GM19035 (cell line): ENCODE results near the gene ITPKA.
"Not testable (repeated sequence)": the region's sequence is repeated elsewhere in the genome, so short reads cannot be mapped to it uniquely, and the experiment has no call there.

Source experiments
- ATAC-seq: cut with Tn5 transposase; IDR thresholded peaks from one replicate; pipeline ENCODE4 v1.9.1; 2021; ENCODE audit not compliant: unreplicated experiment

Gene ITPKA

GRCh38 chr15:41493205-41493901, at the start of gene ITPKA:
Gene ITPKA (plus strand): TSS chr15:41493874. CDS start chr15:41493928, 54 bp downstream.
- peak; percentile 72 for ATAC-seq

- ATAC-seq: no peak
These were observed 48.3 kb upstream of the ITPKA start for GRCh38 chr15:41445399-41445798.

DNA sequence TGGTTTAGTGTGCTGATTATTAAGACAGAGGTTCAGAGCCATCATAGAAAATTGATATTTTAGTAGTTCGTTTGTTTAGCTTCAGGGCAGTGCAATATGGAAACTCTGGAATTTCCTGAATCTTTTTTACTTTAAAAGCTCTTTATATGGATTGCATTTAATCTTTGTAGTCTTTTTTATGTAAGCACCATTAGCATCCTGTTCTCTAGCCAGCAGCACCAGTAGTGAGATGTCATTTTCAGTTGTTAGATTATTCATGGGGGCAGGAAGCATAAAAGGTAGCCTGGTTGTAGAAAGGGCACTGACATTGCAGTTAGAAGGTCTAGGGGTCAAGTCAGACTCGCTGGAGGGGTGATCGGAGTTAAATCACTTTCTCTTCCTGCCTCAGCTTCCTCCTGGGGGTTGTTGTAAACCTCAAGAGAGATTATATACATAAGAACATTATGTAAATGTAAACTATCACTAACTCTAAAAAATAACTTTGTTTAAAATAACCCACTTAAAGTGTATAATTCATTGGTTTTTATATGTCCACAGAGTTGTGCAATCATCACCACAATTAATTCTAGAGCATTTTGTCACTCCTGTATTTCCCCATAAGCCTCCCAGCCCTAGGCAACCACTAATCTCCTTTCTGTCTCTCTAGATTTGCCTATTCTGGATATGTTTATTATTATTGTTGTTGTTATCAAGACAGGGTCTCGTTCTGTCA, 31.4 kb upstream of the ITPKA start:
- ATAC-seq: no peak

DNA sequence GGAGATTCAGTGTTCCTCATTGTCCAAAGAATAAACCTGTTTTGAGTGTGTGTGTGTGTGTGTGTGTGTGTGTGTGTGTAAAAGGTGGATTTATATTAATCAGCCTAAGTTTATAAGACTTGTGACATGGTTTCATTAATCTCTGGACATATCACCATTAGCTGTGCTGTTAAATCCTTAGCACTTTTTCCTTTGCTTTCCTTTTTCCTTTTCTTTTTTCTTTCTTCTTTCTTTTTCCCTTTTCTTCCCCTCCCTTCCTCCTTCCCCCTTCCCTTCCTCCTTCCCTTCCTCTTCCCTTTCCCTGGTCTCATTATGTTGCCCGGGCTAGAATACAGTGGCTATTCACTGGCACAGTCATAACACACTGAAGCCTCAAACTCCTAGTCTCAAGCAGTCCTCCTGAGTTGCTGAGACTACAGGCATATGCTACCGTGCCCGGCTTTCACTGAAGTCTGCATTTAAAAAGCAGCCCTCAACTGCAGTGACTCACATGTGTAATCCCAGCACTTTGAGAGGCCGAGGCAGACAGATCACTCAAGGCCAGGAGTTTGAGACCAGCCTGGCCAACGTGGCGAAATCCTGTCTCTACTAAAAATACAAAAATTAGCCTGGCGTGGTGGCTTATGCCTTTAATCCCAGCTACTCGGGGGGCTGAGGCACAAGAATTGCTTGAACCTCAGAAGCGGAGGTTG, 28.6 kb upstream of the ITPKA start:
- no peak for ATAC-seq

DNA sequence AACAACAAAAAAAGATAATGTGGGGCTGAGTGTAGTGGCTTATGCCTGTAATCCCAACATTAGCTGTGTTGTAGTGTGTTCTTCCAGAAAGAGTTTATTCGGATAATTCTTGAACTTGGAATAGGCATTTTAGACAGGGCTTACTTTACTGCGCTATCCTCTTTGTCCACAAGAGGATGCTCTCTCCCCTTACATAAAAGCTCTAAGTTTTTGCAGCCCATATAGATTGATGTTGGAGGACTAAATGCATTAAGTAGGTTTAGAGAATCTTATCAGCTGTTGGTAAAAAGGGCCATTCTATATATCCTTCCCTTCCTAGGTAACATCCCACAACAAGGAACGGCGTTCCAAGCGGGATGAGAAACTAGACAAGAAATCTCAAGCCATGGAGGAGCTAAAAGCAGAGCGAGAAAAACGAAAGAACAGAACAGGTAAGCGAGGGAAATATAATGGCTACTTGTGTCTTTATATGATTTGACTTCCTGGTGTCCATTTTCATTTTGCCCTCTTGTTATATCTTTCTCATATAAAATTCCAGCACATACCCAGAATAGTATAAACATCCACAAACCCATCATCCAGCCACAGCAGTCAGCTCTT, 27.8 kb upstream of the ITPKA start:
- no peak for ATAC-seq

- ATAC-seq: no peak
These were observed 27.0 kb upstream of the ITPKA start for GRCh38 chr15:41466711-41467110.

GRCh38 chr15:41469644-41470043, 24.0 kb upstream of the ITPKA start:
- ATAC-seq: not testable (repeated sequence)

DNA sequence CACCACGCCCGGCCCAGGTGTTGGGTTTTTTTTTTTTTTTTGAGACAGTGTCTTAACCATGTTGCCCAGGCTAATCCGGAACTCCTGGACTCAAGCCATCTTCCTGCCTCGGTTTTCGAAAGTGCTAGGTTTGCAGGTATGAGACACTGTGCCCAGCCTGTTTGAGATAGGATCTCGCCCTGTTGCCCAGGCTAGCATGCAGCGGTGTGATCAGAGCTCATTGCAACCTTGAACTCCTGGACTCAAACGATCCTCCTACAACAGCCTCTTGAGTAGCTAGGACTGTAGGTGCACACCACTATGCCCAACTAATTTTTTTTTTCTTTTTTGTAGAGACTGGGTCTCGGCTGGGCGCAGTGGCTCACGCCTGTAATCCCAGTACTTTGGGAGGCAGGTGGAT, 20.3 kb upstream of the ITPKA start:
- no peak for ATAC-seq

GRCh38 chr15:41474436-41474835, 19.2 kb upstream of the ITPKA start:
- ATAC-seq: no peak

DNA sequence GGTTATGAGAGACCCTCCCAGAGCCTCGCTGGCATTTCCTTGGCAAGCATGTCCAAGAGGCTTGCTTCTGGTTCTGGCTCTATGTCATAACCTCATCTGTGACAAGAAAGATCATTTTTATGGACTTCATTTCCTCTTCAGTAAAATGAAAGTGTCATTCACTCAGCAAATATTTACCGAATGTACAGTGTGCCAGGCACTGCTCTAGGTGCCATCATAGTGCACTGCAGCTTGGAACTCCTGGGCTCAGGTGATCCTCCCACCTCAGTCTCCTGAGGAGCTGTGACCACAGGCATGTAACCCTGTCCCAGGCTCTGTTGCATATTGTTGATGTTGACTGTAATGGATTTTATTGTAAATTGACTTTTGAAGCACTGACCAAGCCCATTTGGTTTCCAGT, 18.7 kb upstream of the ITPKA start:
- ATAC-seq: no peak

DNA sequence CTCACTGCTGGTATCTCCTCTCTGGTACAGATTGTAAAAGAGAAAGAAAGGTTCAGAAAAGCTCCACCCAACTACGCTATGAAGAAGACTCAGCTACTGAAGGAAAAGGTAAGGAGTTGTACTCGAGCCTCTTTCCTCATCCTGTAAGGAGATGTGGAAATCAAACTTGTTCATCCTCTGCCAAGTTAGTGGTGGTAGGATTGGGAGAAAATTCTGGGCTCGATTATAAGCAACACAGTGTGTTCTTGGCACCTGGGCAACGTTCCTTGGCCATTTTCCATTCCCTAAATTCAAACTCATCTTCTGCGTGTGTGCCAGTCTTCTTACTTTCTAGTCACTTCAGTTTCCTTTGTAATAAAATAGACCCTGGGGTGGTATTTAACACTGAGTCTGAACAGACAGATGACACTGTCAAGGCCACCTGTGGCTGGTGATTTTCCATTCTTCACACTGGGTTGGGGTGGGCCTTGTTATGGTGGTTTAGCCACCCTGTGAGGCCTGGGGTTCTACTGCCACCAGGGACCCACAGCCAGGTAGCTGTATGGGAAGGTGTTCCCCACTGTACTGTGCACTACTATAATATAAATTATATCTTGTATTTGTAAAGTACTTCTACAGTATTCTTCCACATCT, 17.1 kb upstream of the ITPKA start:
- ATAC-seq: no peak

DNA sequence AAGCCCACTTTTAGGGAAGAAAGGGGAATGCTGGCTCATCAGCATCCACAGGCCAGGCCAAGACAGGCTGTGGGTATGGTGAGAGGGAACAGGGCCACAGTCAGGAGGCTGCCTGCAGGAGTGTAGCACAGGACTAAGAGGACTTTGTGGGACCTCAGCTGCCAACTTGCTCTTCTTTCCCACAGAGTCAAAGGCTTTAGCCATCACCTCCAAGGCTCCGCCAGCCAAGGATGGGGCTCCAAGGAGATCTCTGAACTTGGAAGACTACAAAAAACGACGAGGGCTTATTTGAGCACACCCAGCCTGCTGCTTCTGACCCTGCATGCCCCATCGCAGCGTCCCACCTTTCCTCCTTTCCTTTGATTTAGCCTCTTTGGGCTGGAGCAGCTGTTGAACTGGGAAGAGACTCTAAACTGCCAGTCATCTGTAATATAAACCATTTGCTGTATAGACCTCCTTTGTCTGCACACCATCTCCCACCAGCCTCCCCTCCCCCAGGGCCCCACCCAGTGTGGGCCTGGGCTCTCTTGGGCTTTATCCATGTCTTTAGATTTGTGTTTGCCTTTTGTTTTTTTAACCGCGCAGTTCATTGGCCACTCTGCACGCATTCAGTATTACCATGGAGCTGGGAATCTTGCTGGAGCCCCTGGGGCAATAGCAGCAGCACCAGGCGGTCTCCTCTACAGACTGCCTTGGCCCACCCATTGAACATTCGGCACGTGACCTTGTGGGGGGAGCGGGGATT, 13.1 kb upstream of the ITPKA start:
- no peak for ATAC-seq

- no peak for ATAC-seq
These were observed 11.4 kb upstream of the ITPKA start for GRCh38 chr15:41482110-41482877.

DNA sequence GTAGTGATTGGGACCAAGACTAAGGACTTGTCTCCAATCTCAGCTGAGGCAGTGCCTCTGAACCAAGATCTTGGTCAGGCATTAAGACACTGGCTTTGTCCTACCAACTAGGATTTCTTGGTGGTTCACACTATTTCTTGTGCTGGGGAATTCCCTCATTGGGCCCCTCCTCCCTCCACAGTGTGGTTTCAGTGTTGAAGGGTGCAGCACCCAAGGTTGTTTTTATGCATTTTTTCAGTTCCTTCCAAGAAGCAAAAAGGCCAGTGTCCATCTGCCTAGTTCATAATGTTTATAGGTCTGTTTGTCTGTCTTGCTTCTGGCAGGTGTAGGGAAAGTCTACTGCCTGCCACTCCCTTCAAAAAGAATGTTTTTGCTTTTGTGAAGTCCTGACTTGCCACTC, 10.6 kb upstream of the ITPKA start:
- ATAC-seq: peak; percentile 81

DNA sequence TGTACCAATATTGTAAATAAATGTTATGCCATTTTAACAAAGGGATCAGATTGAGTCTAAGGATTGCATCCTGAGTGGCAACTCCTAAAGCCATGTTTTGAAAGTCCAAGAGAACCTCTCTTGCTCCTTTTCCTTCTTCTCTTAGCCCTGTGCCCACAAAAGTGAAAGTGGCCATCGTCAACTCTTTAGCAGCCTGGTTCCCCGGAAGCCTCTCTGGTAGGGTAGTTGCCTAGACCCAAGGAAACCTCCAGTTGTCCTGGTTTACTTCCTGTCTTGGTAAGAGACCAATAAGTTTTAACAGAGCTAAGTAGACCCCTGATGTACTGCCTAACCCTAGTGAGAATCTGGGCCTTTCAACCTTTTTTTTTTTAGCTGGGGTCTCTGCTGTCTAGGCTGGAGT, 10.2 kb upstream of the ITPKA start:
- ATAC-seq: no peak

DNA sequence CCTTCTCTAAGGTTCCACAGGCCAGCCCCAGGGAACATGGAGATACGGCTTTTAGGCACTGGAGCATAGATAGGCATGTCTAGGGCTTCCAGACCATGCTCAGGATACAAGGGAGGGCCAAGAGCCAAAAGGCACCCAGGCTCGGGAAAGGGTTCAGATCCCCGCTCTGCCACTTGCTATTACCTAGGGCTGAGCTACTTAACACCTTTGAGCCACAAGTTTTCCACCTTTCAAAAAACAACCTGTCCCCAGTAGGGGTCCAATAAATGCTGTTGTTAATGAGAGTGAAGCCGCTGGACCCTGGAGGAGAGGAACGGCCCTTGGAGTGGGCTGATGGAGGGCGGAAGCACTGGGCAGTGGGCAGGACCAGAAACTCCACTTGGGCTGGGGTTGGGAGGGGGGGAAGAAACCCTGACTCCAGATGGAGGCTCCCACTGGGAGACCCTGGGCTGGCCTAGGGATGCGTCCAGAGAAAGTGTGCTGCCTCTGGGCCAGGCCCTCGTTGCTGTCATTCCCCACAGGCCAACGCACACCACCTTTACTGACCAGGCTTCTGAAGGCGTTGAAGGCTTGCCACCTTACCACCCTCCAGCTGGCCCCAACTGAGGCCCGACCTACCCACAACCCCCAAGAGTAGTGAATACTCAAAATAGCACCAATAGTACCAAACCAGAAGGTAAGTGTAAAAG, 8.6 kb upstream of the ITPKA start:
- no peak for ATAC-seq

DNA sequence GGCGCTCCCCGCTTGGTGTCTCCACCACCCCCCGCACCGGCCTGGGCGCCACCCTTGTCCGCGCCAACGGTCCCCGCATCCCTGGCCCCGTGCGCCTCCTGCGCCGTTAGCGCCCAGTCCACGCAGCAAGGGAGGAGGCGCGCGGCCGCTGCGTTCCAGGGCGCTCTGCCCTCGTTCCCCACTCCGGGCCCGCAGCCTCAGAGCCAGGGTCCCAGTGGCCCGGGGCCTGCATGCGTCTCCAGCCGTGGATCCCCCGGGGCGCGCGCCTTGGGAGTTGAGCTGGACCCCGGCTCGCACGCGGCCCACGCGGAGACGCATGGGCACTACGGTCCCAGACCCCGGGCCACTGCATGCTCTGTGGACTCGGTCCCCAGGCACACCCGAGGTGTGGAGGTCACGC, 7.4 kb upstream of the ITPKA start:
- no peak for ATAC-seq

DNA sequence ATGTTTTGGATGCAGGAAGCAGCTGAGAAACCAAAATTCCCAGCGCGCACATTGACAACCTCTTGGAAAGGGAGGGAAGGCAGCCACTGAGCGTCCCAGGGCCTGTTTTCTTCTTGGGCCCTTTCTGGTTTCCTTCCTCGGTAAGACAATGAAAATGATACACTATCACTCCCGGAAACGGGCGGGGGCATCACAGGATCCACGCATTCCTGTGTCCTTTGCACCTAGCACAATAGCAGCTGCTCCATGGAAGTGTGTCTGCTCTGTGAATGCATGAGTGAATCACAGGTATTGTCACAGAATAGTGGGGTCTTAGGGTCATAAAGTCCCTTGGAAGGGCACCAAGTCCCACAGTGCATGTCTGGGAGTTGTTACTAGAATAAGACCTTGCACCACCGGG, 6.3 kb upstream of the ITPKA start:
- no peak for ATAC-seq

- ATAC-seq: no peak
These were observed 5.9 kb upstream of the ITPKA start for GRCh38 chr15:41487802-41488201.
